Measurements from ENCODE around the gene NR2C2.

GRCh38 chr3:14914779-14915117, 32.6 kb upstream of the NR2C2 start:
- TF ChIP-seq POLR2AphosphoS5 (IDR thresholded peaks at IDR 0.05) (no peak), POLR2A (IDR thresholded peaks at IDR 0.05) (no peak)

Measured in transverse colon (tissue), 3 donors.